GM12878 (cell line): Measurements from ENCODE around the gene CFAP52.

Source experiments
- BHLHE40 ChIP-seq, 2 experiments: fragments of 450-650 bp in 1 of 2; IDR thresholded peaks; 2 replicates each; pipeline ENCODE4 v1.6.1; 2011 to 2017; ENCODE audit warnings: low read depth in 2 of 2, borderline replicate concordance in 1 of 2, improper control_type of control experiment in 1 of 2, low read length in 1 of 2, mild to moderate bottlenecking in 1 of 2
- CHD2 ChIP-seq: IDR thresholded peaks from 2 replicates; pipeline ENCODE4 v1.6.1; 2011; ENCODE audit warnings: low read depth, low read length, improper control_type of control experiment, borderline replicate concordance
- EP300 ChIP-seq, 2 experiments: fragments of 150-350 bp in 1 of 2; IDR thresholded peaks; 2 replicates each; pipeline ENCODE4 v1.6.1; 2011 to 2012; ENCODE audit warnings: low read depth in 2 of 2, low read length in 2 of 2, borderline replicate concordance in 1 of 2, improper control_type of control experiment in 1 of 2, inconsistent platforms in 1 of 2; ENCODE audit not compliant: control insufficient read depth in 1 of 2
- FOXM1 ChIP-seq: IDR thresholded peaks from 2 replicates; pipeline ENCODE4 v1.6.1; 2012; ENCODE audit warnings: low read depth, mild to moderate bottlenecking, inconsistent platforms, low read length, moderate library complexity
- GABPA ChIP-seq: IDR thresholded peaks from 2 replicates; pipeline ENCODE4 v1.6.1; 2014; ENCODE audit warnings: antibody characterized with exemption, low read depth, mild to moderate bottlenecking, inconsistent platforms
- ZSCAN29 ChIP-seq: fragments of 450-650 bp; IDR thresholded peaks from 2 replicates; pipeline ENCODE4 v1.6.1; 2017; ENCODE audit warnings: mild to moderate bottlenecking, moderate library complexity

- TF ChIP-seq ZSCAN29: no peak
- no peak for TF ChIP-seq FOXM1
- TF ChIP-seq BHLHE40 (IDR thresholded peaks at IDR 0.05; ENCODE audit: borderline replicate concordance in 1 of 2, low read depth in 2 of 2, low read length in 1 of 2): no peak
- no peak for TF ChIP-seq EP300 (IDR thresholded peaks at IDR 0.05; ENCODE audit: borderline replicate concordance in 1 of 2, control insufficient read depth in 1 of 2, low read depth in 2 of 2, low read length in 2 of 2)
- no peak for TF ChIP-seq GABPA
- no peak for TF ChIP-seq CHD2
Observed at GRCh38 chr17:9647014-9647413, 70.6 kb downstream of the CFAP52 start.
